HepG2 (cell line): ENCODE data around the gene MYH9. TPM values are rescaled to one million over a fixed set of nuclear protein-coding genes. Genes with fewer than 3 reads are reported as not detected.

Experiments used
- ATAC-seq: fragments of 200-7000 bp; cut with Tn5 transposase; 3 replicates; pipeline ENCODE4 v1.9.1; 2020; ENCODE audit warnings: mild to moderate bottlenecking, moderate library complexity
- BruUV-seq: library from RNA; stranded (reverse); fragments of 400-500 nt; replicated peaks from 2 replicates; lab custom pipeline; 2021; lab: Mats Ljungman, UMichigan
- CTCF ChIA-PET: fragments of 300-600 bp; formaldehyde crosslinking; extraction: SDS; loops from one replicate; lab custom pipeline; 2021; ENCODE audit warnings: low total read pairs, inconsistent platforms, low intra/inter-chr PET ratio; lab: Yijun Ruan, JAX
- POLR2A ChIA-PET: fragments of 350-600 bp; sonication (Branson Sonifier 250); formaldehyde crosslinking; loops from one replicate; lab custom pipeline; 2020; ENCODE audit warnings: antibody characterized with exemption, inconsistent platforms; lab: Yijun Ruan, JAX
- DNase-seq: peaks from one replicate; pipeline ENCODE4 v3.0.0-alpha.2; 2015; ENCODE audit warnings: low spot score
- FAIRE-seq: peaks from 3 replicates; lab custom pipeline; 2011; peaks lifted over from hg19 to GRCh38; lab: Jason Lieb, UNC
- H2AFZ ChIP-seq: one replicate; pipeline ENCODE4 v1.6.1; 2011; ENCODE audit warnings: low read length, inconsistent platforms
- H3K27ac ChIP-seq: fragments of 300-600 bp; 3 replicates; pipeline ENCODE4 v1.8.0; 2011; ENCODE audit warnings: mixed run types, mild to moderate bottlenecking, mixed read lengths, low read length, inconsistent platforms; ENCODE audit not compliant: insufficient read depth; ENCODE audit errors: extremely low read length
- H3K27me3 ChIP-seq, 2 experiments: fragments of 200-600 bp in 1 of 2; 2 replicates in 1 of 2; 3 replicates in 1 of 2; pipeline versions ENCODE4 v1.6.0 to v1.8.0; 2011; ENCODE audit warnings: low read length in 2 of 2, mild to moderate bottlenecking in 2 of 2, moderate library complexity in 2 of 2, inconsistent platforms in 1 of 2; ENCODE audit not compliant: insufficient read depth in 2 of 2, control insufficient read depth in 1 of 2
- H3K36me3 ChIP-seq, 2 experiments: fragments of 200-600 bp in 1 of 2; replicated peaks in 1 of 2; 2 replicates in 1 of 2; 3 replicates in 1 of 2; pipeline versions ENCODE4 v1.5.1 to v1.8.0; 2011; ENCODE audit warnings: low read length in 2 of 2, inconsistent platforms in 1 of 2; ENCODE audit not compliant: insufficient read depth in 2 of 2, control insufficient read depth in 1 of 2
- H3K4me1 ChIP-seq: 2 replicates; pipeline ENCODE4 v1.5.1; 2012; ENCODE audit warnings: low read length, inconsistent platforms; ENCODE audit not compliant: insufficient read depth
- H3K4me2 ChIP-seq: 2 replicates; pipeline ENCODE4 v1.6.0; 2011; ENCODE audit warnings: low read depth, low read length, inconsistent platforms
- H3K4me3 ChIP-seq, 3 experiments: fragments of 200-600 bp in 1 of 3; sonication (generic), shearing (Covaris generic) in 1 of 3; replicated peaks in 1 of 3; 2 replicates each; pipeline ENCODE4 v1.5.1; 2011 to 2016; ENCODE audit warnings: low read length in 3 of 3, inconsistent platforms in 2 of 3, low read depth in 2 of 3, mild to moderate bottlenecking in 2 of 3, control low read depth in 1 of 3, mixed read lengths in 1 of 3; ENCODE audit not compliant: insufficient read depth in 1 of 3
- H3K79me2 ChIP-seq: one replicate; pipeline ENCODE4 v1.6.1; 2011; ENCODE audit warnings: low read length, inconsistent platforms; ENCODE audit not compliant: insufficient read depth
- H3K9ac ChIP-seq: 2 replicates; pipeline ENCODE4 v1.6.0; 2011; ENCODE audit warnings: mild to moderate bottlenecking, low read depth, low read length, inconsistent platforms; ENCODE audit not compliant: insufficient read depth
- H3K9me3 ChIP-seq: 2 replicates; pipeline ENCODE4 v1.5.1; 2012; ENCODE audit warnings: mild to moderate bottlenecking, low read length
- H4K20me1 ChIP-seq: 2 replicates; pipeline ENCODE4 v1.6.0; 2011; ENCODE audit warnings: inconsistent platforms, mild to moderate bottlenecking, low read length, moderate library complexity; ENCODE audit not compliant: insufficient read depth
- ETV6 ChIP-seq: sonication (generic); formaldehyde crosslinking; conservative IDR thresholded peaks from 2 replicates; pipeline ENCODE4 v1.4.0; 2020; ENCODE audit warnings: missing genetic modification reagents
- SALL1 ChIP-seq: sonication (generic); formaldehyde crosslinking; IDR thresholded peaks from 2 replicates; pipeline ENCODE4 v1.8.0; 2022; ENCODE audit warnings: mild to moderate bottlenecking, missing genetic modification reagents
- ZBTB38 ChIP-seq: sonication (generic); formaldehyde crosslinking; IDR thresholded peaks from 2 replicates; pipeline ENCODE4 v1.5.1; 2020; ENCODE audit warnings: mild to moderate bottlenecking, missing genetic modification reagents
- ZBTB8A ChIP-seq: sonication (generic); formaldehyde crosslinking; IDR thresholded peaks from 2 replicates; pipeline ENCODE4 v1.4.0; 2020; ENCODE audit warnings: mild to moderate bottlenecking, low read depth, missing genetic modification reagents, borderline replicate concordance
- ZNF224 ChIP-seq: sonication (generic); formaldehyde crosslinking; IDR thresholded peaks from 2 replicates; pipeline ENCODE4 v1.5.0; 2020; ENCODE audit warnings: mild to moderate bottlenecking, missing genetic modification reagents
- ZNF570 ChIP-seq: sonication (generic); formaldehyde crosslinking; IDR thresholded peaks from 2 replicates; pipeline ENCODE4 v1.4.0; 2020; ENCODE audit warnings: mild to moderate bottlenecking, missing genetic modification reagents, borderline replicate concordance
- ZNF614 ChIP-seq: IDR thresholded peaks from 2 replicates; pipeline ENCODE4 v1.6.1; 2018; ENCODE audit warnings: missing biosample characterization, missing genetic modification reagents, inconsistent platforms, borderline replicate concordance
- ZNF616 ChIP-seq: sonication (generic); formaldehyde crosslinking; IDR thresholded peaks from 2 replicates; pipeline ENCODE4 v1.5.0; 2020; ENCODE audit warnings: low read depth, mild to moderate bottlenecking, missing genetic modification reagents
- WGBS: methylation state at CpG from one replicate; pipeline ENCODE4 v1.1.6; 2017; ENCODE audit warnings: low lambda C conversion rate; 5-methylcytosine and 5-hydroxymethylcytosine counted together
- in situ Hi-C: cut with HindIII; loops from 2 replicates; pipeline ENCODE4 v1.10.0; 2017; ENCODE audit warnings: low pct_unique_long_range_greater_than_20kb; ENCODE audit not compliant: extremely low pct_ligation_motif_present
- intact Hi-C: fragments of 100-400 bp; cut with micrococcal nuclease; formaldehyde crosslinking; loops from one replicate; pipeline ENCODE4 v1.10.0; 2022; ENCODE audit not compliant: unreplicated experiment
- polyA plus RNA-seq, 8 experiments: library from polyadenylated mRNA; depleted of rRNA in 3 of 8; stranded (reverse) in 7 of 8; unstranded in 1 of 8; fragments of >200 nt; fragmentation: Illumina TruSeq in 4 of 8; extraction: Trizol in 4 of 8; gene quantifications; 2 replicates each; pipeline versions ENCODE4 v1.2.1 to v1.2.3, GENCODE V29; 2011 to 2016; ENCODE audit warnings: low read depth in 4 of 8, missing spikeins in 1 of 8, mixed read lengths in 1 of 8; ENCODE audit not compliant: insufficient read depth in 1 of 8
- total RNA-seq, 5 experiments: library from RNA; depleted of rRNA; stranded (reverse); fragments of >200 nt; fragmentation: Illumina TruSeq; extraction: Trizol; gene quantifications; 2 replicates each; pipeline ENCODE4 v1.2.3, GENCODE V29; 2016; ENCODE audit warnings: low read depth in 1 of 5
- TF ChIP-seq, protein P1 (sequence below): sonication (generic); formaldehyde crosslinking; IDR thresholded peaks from 2 replicates; pipeline ENCODE4 v1.5.1; 2020; ENCODE audit warnings: mild to moderate bottlenecking, moderate library complexity, missing genetic modification reagents
- TF ChIP-seq, protein P2 (sequence below): sonication (generic); formaldehyde crosslinking; IDR thresholded peaks from 2 replicates; pipeline ENCODE4 v1.5.0; 2020; ENCODE audit warnings: mild to moderate bottlenecking, missing genetic modification reagents, borderline replicate concordance
- TF ChIP-seq, protein P3 (sequence below): sonication (generic); formaldehyde crosslinking; IDR thresholded peaks from 2 replicates; pipeline ENCODE4 v1.9.0; 2022; ENCODE audit warnings: missing genetic modification reagents, mild to moderate bottlenecking, borderline replicate concordance

MYH9 gene
- total and polyA plus RNA-seq, 2 of the 13 experiments (the other 11 are each of a cell fraction or from before 2014, with no cell fraction given) = 50.7 to 98.5 TPM

DNA sequence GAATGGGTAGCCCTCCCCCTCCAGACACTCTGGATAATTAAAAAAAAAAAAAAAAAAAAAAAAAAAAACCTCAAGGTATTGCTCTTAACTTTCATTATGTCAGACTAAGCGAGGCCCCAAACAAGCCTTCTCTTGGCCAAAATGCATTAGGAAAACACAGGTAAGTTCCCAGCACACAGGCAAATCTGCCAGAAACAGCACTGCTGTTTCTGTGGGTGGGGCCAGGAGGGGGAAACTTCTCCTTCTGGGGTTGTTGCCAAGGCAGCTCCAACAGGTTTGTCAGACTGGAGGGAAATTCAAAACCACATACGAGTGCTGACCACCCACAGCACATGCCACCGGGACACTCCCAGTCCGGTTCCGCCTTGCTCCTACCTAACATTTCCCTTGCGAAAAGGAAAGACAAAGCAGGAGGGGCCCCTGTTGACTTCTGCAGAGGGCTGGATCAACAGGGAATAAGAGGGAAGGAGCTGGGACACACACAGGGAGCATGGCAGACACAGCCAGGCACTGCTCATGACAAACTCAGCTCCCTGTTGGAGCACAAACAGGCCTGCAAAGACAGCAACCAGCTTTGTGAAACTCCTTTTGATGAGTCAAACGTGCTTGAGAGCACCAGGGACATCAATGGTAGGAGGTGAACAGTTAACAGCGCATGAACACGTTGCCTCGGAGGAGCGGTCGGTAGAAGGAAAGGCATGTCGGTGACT is 55.0 kb downstream of the MYH9 start:
- 97% methylated on average over 13 of the region's 13 CpGs for WGBS
- Histone ChIP-seq H3K79me2 (peaks cover 80% of the 10 kb centered on the region), H3K36me3 (peaks cover 59 to 97% of the 10 kb centered on the region in 2 experiments), H3K9me3 (no peaks in the 10 kb centered on the region), H4K20me1 (peaks cover 4% of the 10 kb centered on the region; the same call in 1 of the 2 replicates), H3K27ac (no peak overlapping the region), H3K27me3 (no peaks in the 10 kb centered on the region), H2AFZ (no peak overlapping the region), H3K4me3 (no peak overlapping the region), H3K4me2 (no peak overlapping the region), H3K4me1 (peaks cover 56% of the 10 kb centered on the region), H3K9ac (no peak overlapping the region)
- DNase-seq (no peak), ATAC-seq (no peak), FAIRE-seq (no peak)
- in situ Hi-C loops (no loop called here), intact Hi-C loops (no loop called here)
- BruUV-seq = no TSS peak
- ChIA-PET POLR2A (interaction anchor here (1.2 to 4.7 kb wide), 5 partner anchors 9 to 67 kb away, joined by 3 to 36 read pairs (median 5); partner anchors contain the start of gene MYH9), CTCF (no interaction called here)
- TF ChIP-seq, protein P1, sequence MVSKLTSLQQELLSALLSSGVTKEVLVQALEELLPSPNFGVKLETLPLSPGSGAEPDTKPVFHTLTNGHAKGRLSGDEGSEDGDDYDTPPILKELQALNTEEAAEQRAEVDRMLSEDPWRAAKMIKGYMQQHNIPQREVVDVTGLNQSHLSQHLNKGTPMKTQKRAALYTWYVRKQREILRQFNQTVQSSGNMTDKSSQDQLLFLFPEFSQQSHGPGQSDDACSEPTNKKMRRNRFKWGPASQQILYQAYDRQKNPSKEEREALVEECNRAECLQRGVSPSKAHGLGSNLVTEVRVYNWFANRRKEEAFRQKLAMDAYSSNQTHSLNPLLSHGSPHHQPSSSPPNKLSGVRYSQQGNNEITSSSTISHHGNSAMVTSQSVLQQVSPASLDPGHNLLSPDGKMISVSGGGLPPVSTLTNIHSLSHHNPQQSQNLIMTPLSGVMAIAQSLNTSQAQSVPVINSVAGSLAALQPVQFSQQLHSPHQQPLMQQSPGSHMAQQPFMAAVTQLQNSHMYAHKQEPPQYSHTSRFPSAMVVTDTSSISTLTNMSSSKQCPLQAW (CRISPR knock-in tag) = no peak
- TF ChIP-seq SALL1 (CRISPR knock-in tag) (no peak), ZNF614 (CRISPR knock-in tag) (no peak), ZNF570 (CRISPR knock-in tag) (no peak), ZNF616 (no peak), ETV6 (CRISPR knock-in tag) (no peak), ZBTB8A (CRISPR knock-in tag) (no peak), ZBTB38 (CRISPR knock-in tag) (0 out of 2 replicates have a peak, but pooled peaks have one; percentile 41), ZNF224 (CRISPR knock-in tag) (no peak)
- TF ChIP-seq, protein P2, sequence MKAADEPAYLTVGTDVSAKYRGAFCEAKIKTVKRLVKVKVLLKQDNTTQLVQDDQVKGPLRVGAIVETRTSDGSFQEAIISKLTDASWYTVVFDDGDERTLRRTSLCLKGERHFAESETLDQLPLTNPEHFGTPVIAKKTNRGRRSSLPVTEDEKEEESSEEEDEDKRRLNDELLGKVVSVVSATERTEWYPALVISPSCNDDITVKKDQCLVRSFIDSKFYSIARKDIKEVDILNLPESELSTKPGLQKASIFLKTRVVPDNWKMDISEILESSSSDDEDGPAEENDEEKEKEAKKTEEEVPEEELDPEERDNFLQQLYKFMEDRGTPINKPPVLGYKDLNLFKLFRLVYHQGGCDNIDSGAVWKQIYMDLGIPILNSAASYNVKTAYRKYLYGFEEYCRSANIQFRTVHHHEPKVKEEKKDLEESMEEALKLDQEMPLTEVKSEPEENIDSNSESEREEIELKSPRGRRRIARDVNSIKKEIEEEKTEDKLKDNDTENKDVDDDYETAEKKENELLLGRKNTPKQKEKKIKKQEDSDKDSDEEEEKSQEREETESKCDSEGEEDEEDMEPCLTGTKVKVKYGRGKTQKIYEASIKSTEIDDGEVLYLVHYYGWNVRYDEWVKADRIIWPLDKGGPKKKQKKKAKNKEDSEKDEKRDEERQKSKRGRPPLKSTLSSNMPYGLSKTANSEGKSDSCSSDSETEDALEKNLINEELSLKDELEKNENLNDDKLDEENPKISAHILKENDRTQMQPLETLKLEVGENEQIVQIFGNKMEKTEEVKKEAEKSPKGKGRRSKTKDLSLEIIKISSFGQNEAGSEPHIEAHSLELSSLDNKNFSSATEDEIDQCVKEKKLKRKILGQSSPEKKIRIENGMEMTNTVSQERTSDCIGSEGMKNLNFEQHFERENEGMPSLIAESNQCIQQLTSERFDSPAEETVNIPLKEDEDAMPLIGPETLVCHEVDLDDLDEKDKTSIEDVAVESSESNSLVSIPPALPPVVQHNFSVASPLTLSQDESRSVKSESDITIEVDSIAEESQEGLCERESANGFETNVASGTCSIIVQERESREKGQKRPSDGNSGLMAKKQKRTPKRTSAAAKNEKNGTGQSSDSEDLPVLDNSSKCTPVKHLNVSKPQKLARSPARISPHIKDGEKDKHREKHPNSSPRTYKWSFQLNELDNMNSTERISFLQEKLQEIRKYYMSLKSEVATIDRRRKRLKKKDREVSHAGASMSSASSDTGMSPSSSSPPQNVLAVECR (CRISPR knock-in tag) = no peak
- TF ChIP-seq, protein P3, sequence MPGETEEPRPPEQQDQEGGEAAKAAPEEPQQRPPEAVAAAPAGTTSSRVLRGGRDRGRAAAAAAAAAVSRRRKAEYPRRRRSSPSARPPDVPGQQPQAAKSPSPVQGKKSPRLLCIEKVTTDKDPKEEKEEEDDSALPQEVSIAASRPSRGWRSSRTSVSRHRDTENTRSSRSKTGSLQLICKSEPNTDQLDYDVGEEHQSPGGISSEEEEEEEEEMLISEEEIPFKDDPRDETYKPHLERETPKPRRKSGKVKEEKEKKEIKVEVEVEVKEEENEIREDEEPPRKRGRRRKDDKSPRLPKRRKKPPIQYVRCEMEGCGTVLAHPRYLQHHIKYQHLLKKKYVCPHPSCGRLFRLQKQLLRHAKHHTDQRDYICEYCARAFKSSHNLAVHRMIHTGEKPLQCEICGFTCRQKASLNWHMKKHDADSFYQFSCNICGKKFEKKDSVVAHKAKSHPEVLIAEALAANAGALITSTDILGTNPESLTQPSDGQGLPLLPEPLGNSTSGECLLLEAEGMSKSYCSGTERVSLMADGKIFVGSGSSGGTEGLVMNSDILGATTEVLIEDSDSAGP (CRISPR knock-in tag) = no peak
